Breast epithelium (tissue), 3 donors: Measurements from ENCODE around the gene SMIM13.

ENCODE experiments used
- POLR2A ChIP-seq: fragments of 450-650 bp; IDR thresholded peaks from one replicate; pipeline ENCODE4 v1.6.1; 2016; ENCODE audit warnings: antibody characterized with exemption, mild to moderate bottlenecking, moderate library complexity
- TF ChIP-seq, protein P1 (sequence below), 3 donors: fragments of 450-650 bp; IDR thresholded peaks; one replicate each; pipeline ENCODE4 v1.5.1; 2016 to 2017; ENCODE audit warnings: antibody characterized with exemption in 3 of 3, mild to moderate bottlenecking in 3 of 3, moderate library complexity in 3 of 3

DNA sequence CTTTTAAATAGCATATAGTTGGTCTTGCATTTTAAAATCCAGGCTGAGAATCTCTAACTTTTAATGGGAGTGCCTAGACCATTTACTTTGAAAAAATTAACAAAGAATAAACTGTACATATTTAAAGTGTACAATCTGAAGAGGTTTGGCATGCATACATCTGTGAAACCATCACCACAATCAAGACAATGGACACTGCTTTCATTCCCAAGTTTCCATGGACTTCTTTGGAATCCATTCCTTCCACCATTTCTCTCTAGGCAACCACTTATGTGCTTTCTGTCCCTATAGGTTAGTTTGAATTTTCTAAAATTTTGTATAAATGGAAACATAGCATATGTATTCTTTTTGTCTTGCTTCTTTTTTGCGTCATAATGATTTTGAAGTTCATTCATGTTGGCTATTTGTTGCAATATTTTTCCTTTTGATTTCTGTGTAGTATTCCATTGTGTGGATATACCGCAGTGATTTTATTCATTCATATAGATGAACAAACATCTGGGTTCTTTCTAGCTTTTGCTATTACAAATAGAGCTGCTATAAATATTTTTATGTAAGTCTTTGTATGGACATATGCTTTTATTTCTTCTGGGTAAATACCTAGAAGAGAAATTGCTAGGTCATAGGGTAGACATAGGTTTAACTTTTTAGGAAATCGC lies 88.0 kb downstream of the SMIM13 start:
- TF ChIP-seq, protein P1, sequence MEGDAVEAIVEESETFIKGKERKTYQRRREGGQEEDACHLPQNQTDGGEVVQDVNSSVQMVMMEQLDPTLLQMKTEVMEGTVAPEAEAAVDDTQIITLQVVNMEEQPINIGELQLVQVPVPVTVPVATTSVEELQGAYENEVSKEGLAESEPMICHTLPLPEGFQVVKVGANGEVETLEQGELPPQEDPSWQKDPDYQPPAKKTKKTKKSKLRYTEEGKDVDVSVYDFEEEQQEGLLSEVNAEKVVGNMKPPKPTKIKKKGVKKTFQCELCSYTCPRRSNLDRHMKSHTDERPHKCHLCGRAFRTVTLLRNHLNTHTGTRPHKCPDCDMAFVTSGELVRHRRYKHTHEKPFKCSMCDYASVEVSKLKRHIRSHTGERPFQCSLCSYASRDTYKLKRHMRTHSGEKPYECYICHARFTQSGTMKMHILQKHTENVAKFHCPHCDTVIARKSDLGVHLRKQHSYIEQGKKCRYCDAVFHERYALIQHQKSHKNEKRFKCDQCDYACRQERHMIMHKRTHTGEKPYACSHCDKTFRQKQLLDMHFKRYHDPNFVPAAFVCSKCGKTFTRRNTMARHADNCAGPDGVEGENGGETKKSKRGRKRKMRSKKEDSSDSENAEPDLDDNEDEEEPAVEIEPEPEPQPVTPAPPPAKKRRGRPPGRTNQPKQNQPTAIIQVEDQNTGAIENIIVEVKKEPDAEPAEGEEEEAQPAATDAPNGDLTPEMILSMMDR (IDR thresholded peaks at IDR 0.05): no peak
- TF ChIP-seq POLR2A: no peak
